ENCODE results near the gene NEUROG1. TPM values are rescaled to one million over a fixed set of nuclear protein-coding genes. Genes with fewer than 3 reads are reported as not detected.

The NEUROG1 gene
- total RNA-seq, 1 donor from 2014 or later, result not detected

DNA sequence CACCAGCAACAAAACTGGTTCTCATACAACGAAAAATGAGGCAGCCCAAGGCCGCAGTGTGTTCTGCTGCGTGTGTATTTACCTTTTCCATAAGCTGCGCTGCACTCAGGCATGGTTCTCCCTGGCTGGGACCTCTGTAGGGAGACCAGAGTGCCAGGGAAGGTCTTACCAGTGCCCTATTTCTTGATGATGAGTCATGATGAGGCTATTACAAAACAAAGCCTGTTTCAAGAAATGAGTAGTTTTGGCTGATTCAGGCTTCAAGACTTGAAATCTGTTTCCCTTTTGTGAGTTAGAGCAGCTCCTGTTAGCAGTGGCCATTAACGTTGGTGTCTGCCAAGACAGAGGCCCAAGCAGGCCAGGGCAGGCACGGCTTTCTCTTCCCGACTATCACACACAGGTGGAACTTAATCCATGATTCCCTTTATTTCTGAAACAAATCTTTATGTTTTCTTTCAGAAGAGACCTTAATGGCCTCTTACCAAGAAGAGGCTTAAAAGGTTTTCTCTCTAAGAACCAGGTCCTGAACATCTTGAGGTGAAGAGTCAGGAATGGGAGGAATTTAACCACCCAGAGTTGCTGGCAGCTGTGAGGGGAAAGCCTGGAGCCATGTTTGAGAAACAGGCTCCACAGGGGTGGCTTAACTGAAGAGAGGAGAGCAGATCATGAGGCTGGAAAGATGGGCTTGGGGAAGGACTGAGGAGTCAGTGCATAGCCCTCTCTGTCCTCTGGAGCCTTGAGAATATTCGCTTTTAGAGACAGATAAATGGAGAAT lies 42.2 kb downstream of the NEUROG1 start:
- no peaks in the 10 kb centered on the region for H3K36me3 Mint-ChIP-seq (ENCODE audit: low read depth)
- intact Hi-C loops (cut with micrococcal nuclease), result loop anchor here (5.0 kb wide), 1 partner anchor 451 kb away; no protein-coding TSS in a partner anchor
- no peak overlapping the region for H3K27ac Mint-ChIP-seq
- peaks cover 56% of the 10 kb centered on the region for H3K27me3 Mint-ChIP-seq (ENCODE audit: low read depth)
- DNase-seq (ENCODE audit: low spot score), result no peak
- H3K9me3 Mint-ChIP-seq, result no peaks in the 10 kb centered on the region
- no peak overlapping the region for H3K4me3 Mint-ChIP-seq (ENCODE audit: low read depth)
- peaks cover 2% of the 10 kb centered on the region for H3K4me1 Mint-ChIP-seq (ENCODE audit: low read depth)

DNA sequence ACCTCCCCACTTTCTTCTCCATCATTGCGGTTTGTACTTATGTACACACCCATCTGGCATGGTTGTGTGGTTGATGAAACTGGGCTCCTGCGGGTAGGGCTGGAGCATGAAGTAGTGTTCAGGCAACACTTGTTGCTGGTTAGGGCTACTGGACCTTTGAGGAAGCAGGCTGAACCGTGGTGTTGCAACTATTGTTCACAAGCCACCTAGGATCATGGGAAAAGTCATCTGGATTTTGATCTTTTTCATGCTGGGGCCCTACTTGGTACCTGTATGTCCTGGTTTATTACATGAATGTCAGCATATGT lies 43.5 kb downstream of the NEUROG1 start:
- Mint-ChIP-seq H3K4me1 (ENCODE audit: low read depth) (peaks cover 2% of the 10 kb centered on the region), H3K36me3 (ENCODE audit: low read depth) (no peaks in the 10 kb centered on the region), H3K4me3 (ENCODE audit: low read depth) (no peak overlapping the region), H3K27me3 (ENCODE audit: low read depth) (peaks cover 68% of the 10 kb centered on the region), H3K9me3 (no peaks in the 10 kb centered on the region), H3K27ac (no peak overlapping the region)
- intact Hi-C loops (cut with micrococcal nuclease), result loop anchor here (5.0 kb wide), 1 partner anchor 450 kb away; no protein-coding TSS in a partner anchor
- no peak for DNase-seq (ENCODE audit: low spot score)

DNA sequence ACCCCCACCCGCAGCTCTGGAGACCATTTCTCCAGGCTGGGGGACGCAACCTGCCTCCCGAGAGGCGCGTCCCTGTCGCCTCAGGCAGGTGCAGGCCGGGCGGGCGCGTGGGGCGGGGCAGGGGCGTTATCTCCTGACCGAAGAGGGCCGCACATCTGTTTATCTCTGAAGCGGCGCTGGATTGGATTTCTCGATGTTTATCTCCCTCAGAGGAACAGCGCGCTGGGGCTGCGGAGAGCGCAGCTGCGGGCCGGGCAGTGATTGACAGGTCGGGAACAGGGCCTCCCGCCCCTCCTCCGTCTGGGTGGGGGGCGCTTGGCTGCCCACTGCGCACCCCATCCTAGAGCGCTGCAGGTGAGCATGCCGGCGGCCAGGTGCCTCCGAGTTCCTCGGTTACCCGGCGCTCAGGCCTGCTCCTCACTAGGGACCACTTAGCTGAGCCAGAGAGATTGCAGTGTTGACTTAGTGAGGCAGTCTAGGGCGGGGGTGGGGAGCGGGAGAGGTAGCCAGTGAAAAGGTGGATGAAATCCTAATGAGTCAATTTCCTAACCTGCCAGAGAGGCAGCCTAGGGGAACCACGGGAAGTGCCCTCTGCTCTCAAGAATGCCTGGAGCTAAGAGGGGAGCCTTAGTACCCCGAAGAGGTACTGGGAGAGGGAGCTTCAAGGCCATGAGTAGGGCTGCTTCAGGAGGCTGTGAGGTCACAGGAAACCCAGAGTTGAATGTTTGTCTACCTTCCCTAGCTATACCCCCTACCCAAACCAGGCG lies 44.0 kb downstream of the NEUROG1 start:
- H3K9me3 Mint-ChIP-seq, result no peaks in the 10 kb centered on the region
- H3K27ac Mint-ChIP-seq, result no peak overlapping the region
- DNase-seq (ENCODE audit: low spot score), result no peak
- intact Hi-C loops (cut with micrococcal nuclease), result loop anchor here (2.0 to 5.0 kb wide), 2 partner anchors 53 to 449 kb away; no protein-coding TSS in a partner anchor
- no peaks in the 10 kb centered on the region for H3K36me3 Mint-ChIP-seq (ENCODE audit: low read depth)
- no peak overlapping the region for H3K4me3 Mint-ChIP-seq (ENCODE audit: low read depth)
- H3K27me3 Mint-ChIP-seq (ENCODE audit: low read depth), result peaks cover 68% of the 10 kb centered on the region
- peaks cover 2% of the 10 kb centered on the region for H3K4me1 Mint-ChIP-seq (ENCODE audit: low read depth)

DNA sequence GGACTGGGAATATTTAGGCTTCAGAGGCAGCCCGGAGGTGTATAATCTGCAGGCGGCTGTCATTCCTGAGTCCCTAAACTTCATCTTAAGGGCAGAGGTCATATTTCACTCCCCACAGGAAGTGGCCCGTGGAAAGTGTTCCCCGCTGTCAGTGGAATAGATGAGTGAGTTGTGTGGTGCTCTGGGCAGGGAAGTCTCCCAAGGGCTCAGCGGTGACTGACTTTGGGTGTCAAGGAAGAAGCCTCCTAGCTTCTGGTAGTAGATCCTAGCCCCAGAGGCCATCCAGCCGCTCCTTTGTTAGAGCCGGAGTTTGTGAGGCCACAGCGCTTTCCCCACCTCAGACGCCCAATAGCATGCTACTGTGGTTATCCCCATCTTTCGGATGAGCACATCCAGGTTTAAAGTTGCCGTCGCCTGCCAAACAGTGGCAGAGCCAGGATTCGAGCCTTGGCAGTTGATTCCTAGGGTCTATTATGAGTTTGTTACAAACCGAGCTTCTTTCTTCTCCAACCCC lies 44.7 kb downstream of the NEUROG1 start:
- intact Hi-C loops (cut with micrococcal nuclease), result loop anchor here (2.0 to 5.0 kb wide), 2 partner anchors 54 to 449 kb away; no protein-coding TSS in a partner anchor

DNA sequence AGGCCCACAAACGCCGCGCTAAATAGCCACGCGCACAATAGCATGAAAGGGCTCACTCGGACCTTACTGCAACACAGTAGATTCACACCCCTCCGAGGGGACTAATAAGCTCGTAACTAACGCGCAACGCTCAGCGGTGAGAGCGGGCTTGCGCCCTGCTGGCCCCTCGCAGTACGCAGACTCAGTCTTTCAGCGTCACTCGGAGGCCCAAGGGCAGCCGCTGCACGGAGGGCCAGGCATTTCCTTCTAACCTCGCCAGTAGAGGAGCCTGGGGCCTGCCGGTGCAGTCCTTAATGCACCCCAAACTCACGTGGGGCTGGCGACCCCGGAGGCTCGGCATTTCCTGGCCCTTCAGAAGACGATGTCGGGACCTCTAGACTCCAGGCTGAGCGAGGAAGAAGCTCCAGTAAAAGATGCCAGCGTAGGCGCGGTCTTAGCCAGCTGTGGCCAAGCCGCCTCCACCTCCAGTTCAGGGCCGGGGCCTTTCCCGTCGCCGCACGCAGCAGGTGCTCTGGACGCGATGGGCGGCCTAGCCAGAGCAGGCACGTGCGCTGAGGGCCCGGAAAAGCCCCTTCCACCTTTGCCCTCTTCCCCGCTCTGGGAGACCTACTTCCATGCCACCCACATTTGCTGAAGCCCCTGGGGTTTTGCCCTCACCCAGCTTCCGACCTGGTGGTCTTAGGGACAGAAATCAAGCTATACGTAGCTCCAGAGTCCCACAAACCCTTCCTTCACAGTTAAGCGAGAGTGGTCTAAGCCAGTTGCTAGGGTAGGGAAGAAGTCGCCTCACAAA lies 45.3 kb downstream of the NEUROG1 start:
- intact Hi-C loops (cut with micrococcal nuclease), result loop anchor here (2.0 to 5.0 kb wide), 2 partner anchors 54 to 448 kb away; no protein-coding TSS in a partner anchor
- DNase-seq (ENCODE audit: low spot score), result no peak
- Mint-ChIP-seq H3K4me1 (ENCODE audit: low read depth) (peaks cover 2% of the 10 kb centered on the region), H3K9me3 (no peaks in the 10 kb centered on the region), H3K4me3 (ENCODE audit: low read depth) (no peak overlapping the region), H3K27ac (no peak overlapping the region), H3K36me3 (ENCODE audit: low read depth) (no peaks in the 10 kb centered on the region), H3K27me3 (ENCODE audit: low read depth) (peaks cover 75% of the 10 kb centered on the region)

More for the DNA sequence above, 44.7 kb downstream of the NEUROG1 start:
- no peak for DNase-seq (ENCODE audit: low spot score)
- H3K9me3 Mint-ChIP-seq, result no peaks in the 10 kb centered on the region
- peaks cover 71% of the 10 kb centered on the region for H3K27me3 Mint-ChIP-seq (ENCODE audit: low read depth)
- no peaks in the 10 kb centered on the region for H3K36me3 Mint-ChIP-seq (ENCODE audit: low read depth)
- H3K4me1 Mint-ChIP-seq (ENCODE audit: low read depth), result peaks cover 2% of the 10 kb centered on the region
- H3K27ac Mint-ChIP-seq, result no peak overlapping the region
- no peak overlapping the region for H3K4me3 Mint-ChIP-seq (ENCODE audit: low read depth)

DNA sequence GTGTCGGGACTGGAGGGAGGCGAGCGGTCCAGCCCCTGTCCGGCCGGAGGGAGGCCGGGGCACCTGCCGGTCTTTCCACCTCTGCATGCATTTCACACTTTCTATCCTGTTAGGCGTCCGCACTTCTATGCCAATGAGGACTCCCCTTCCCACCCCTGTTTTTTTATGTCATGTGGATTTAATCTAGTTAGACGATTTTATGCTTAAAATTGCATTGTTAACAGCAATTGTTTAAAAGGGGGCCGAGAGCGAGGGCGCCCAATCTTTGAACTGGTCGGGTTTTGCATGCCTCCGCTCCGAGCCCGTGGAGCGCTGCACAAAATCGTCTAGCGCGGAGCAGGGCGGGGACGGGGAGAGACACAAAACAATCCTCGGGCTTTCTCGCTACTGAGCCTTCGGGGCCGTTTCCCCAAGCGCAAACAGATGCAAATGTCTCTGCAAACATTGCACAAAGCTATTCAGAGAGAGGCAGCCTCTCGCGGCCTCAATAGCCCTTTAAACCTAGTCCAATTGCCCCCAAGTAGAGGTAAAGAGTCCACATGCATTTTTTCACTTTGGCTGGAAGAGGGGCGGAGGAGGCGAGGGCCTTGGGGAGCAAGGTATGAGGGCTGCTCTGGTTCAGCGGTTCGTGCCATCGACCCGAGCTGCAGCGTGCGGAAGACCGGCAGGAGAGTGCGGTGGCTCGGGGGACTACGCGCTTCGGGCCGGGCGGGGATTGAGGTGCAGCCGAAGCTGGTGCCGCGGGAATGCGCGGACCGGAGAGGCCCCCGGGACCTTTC lies 46.1 kb downstream of the NEUROG1 start:
- intact Hi-C loops (cut with micrococcal nuclease), result loop anchor here (2.0 to 5.0 kb wide), 3 partner anchors 45 to 447 kb away; partner anchors contain the start of gene NEUROG1
- Mint-ChIP-seq H3K4me1 (ENCODE audit: low read depth) (peaks cover 2% of the 10 kb centered on the region), H3K27me3 (ENCODE audit: low read depth) (peaks cover 76% of the 10 kb centered on the region), H3K27ac (no peak overlapping the region), H3K4me3 (ENCODE audit: low read depth) (no peak overlapping the region), H3K36me3 (ENCODE audit: low read depth) (no peaks in the 10 kb centered on the region), H3K9me3 (no peaks in the 10 kb centered on the region)
- no peak for DNase-seq (ENCODE audit: low spot score)

DNA sequence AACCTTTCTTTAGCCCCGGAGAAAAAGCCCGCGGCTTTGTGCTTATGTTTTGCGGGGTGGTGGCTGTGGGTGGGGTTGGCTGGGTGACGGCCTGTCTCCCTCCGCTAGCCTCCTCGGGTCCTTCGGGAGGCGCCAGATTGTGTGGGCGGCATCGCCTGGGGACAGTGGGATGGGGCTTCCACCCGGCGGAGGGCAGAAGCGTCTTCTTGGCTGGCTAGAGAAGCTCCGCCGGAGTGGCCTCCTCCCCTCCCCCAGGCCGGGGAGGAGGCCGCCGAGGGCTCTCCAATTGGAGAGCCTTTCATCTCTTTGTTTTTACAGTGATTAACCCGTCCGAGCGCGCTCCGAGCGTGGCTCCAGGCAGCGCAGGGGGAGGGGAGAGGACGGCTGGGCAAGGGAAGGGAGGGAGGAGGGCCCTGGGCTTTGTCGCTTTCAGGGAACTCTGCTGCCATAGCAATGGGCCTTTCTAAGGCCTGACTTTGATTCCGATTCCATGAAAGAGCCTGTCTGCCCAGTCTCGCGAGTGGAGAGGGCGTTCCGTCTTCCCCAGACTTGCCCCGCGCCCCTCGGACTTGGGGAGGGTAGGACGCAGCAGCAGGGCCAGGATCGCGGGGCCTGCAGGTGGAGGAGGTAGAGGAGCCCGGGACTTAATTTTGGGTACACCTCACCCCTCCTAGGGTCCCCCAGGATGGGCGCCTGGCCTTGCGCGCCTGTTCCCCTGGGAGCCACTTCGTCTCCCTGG lies 46.9 kb downstream of the NEUROG1 start:
- DNase-seq (ENCODE audit: low spot score), result no peak
- intact Hi-C loops (cut with micrococcal nuclease), result loop anchor here (2.0 kb wide), 1 partner anchor 46 kb away; the partner anchor contains the start of gene NEUROG1
- H3K9me3 Mint-ChIP-seq, result no peaks in the 10 kb centered on the region
- no peak overlapping the region for H3K4me3 Mint-ChIP-seq (ENCODE audit: low read depth)
- H3K4me1 Mint-ChIP-seq (ENCODE audit: low read depth), result peaks cover 2% of the 10 kb centered on the region
- H3K27ac Mint-ChIP-seq, result no peak overlapping the region
- H3K36me3 Mint-ChIP-seq (ENCODE audit: low read depth), result no peaks in the 10 kb centered on the region
- H3K27me3 Mint-ChIP-seq (ENCODE audit: low read depth), result peaks cover 71% of the 10 kb centered on the region

DNA sequence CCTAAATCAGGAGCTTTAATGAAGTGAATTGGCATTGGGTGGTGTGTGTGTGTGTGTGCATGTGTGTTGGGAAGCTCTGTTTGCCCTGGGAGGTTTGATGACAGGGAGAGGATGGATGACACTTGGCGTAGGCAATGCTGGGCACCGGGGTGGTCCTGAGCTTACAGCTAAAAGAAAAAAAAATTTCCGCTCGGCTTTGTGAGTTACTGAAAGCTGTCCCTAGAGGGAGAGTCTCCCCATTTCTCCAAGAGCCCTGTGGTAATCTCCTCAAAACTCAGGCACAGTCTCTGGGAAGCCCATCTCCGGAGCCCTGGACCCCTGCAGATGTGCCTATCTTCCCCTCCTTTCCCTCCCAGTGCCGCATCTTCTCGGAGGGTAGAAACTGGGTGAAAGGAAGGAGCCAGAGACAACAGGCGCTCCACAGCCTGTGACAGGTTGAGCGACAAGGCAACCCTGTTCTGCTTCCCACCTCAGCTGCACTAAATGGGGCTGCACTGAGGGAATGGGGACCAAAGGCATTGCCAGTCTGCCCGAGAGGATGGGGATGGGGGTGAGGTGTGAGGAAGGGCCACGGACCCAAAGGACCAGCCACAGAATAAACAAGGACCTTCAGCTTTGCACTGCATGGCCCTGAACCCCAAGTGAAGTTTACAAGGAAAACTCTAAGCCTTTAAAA lies 47.8 kb downstream of the NEUROG1 start:
- intact Hi-C loops (cut with micrococcal nuclease), result loop anchor here (2.0 kb wide), 1 partner anchor 47 kb away; the partner anchor contains the start of gene NEUROG1
- DNase-seq (ENCODE audit: low spot score), result no peak
- Mint-ChIP-seq H3K36me3 (ENCODE audit: low read depth) (no peaks in the 10 kb centered on the region), H3K4me1 (ENCODE audit: low read depth) (peaks cover 2% of the 10 kb centered on the region), H3K27me3 (ENCODE audit: low read depth) (peaks cover 68% of the 10 kb centered on the region), H3K27ac (no peak overlapping the region), H3K9me3 (no peaks in the 10 kb centered on the region), H3K4me3 (ENCODE audit: low read depth) (no peak overlapping the region)

DNA sequence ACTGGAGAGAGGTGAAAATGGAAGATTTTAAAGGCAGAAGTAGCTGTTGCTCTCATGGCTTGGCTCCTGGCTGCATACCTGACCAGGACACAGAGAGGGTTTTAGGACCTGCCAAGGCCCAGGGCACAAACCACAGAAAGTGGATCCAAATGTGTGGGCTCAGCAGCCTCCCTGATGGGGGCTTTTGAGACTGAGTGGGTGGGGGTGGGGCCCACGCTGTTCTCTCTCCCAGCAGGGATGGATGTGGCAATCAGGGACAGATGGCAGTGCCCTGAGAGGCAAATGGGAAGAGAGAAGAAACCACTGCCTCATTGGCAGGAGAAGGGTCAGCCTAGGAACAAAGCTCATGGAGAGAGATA lies 48.7 kb downstream of the NEUROG1 start:
- Mint-ChIP-seq H3K9me3 (no peaks in the 10 kb centered on the region), H3K27me3 (ENCODE audit: low read depth) (peaks cover 59% of the 10 kb centered on the region), H3K4me1 (ENCODE audit: low read depth) (peaks cover 2% of the 10 kb centered on the region), H3K27ac (no peak overlapping the region), H3K4me3 (ENCODE audit: low read depth) (no peak overlapping the region), H3K36me3 (ENCODE audit: low read depth) (no peaks in the 10 kb centered on the region)
- DNase-seq (ENCODE audit: low spot score), result no peak
- intact Hi-C loops (cut with micrococcal nuclease), result no loop called here

DNA sequence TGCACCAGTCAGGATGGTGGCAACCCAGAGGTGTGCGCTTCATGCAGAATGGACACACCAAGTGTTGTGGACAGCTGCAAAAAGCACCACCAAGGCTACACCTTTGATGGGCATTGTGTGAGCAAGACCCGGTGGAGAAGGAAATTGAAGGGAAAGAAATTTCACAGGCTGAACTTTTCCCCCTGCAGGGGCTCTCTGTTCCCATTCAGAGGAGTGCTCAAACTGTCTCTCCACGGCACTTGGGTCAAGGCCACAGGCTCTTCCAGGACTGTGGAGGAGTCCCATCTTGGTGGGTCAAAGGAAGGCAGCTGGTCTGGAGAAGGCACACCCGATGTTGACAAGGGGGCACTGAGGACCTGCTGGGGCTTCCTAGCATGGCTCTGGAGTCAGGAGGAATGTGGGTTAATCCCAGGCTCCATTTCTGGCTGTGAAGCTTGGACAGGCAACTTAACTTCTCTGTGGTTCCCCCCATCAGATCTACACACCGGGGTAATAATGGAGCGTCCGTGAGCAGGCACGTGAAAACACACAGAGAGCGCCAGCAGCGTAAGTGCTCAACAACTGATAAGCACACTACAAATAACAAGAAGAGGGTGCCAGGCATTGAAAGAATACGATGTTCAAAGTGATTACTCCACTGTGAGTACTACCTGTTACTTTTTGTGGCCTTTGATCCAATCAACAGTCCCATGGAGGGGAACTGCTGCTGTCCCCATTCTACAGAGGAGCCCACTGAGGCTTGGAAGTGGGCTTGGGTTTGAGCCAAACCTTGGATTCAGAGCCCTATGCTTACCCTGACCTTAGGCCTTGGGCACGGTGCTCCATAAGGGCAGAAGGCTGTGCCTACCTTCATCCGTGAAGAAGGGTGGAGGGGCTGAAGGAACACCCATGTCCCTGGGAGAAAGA lies 49.4 kb downstream of the NEUROG1 start:
- peaks cover 54% of the 10 kb centered on the region for H3K27me3 Mint-ChIP-seq (ENCODE audit: low read depth)

More for the DNA sequence above, 49.4 kb downstream of the NEUROG1 start:
- Mint-ChIP-seq H3K36me3 (ENCODE audit: low read depth) (no peaks in the 10 kb centered on the region), H3K9me3 (no peaks in the 10 kb centered on the region), H3K4me3 (ENCODE audit: low read depth) (no peak overlapping the region), H3K4me1 (ENCODE audit: low read depth) (peaks cover 2% of the 10 kb centered on the region), H3K27ac (no peak overlapping the region)
- intact Hi-C loops (cut with micrococcal nuclease), result no loop called here
- no peak for DNase-seq (ENCODE audit: low spot score)
